Measurements from ENCODE around the gene AK4.
"Not testable (repeated sequence)": the region's sequence is repeated elsewhere in the genome, so short reads cannot be mapped to it uniquely, and the experiment has no call there.

The AK4 gene

GRCh38 chr1:65148178-65148547 lies at the start of gene AK4:
TSS of gene AK4 (plus strand) at chr1:65148203. CDS start at chr1:65148408, 205 bp downstream.
- not testable (repeated sequence) for DNase-seq

- no peak for DNase-seq
Observed at GRCh38 chr1:65103807-65104206, 44.2 kb upstream of the AK4 start.

GRCh38 chr1:65104854-65105534 lies 43.0 kb upstream of the AK4 start:
- no peak for DNase-seq

GRCh38 chr1:65105596-65105995 lies 42.4 kb upstream of the AK4 start:
- DNase-seq: no peak

GRCh38 chr1:65108025-65108642 lies 39.9 kb upstream of the AK4 start:
- DNase-seq: peak; percentile 23

GRCh38 chr1:65109487-65109886 lies 38.5 kb upstream of the AK4 start:
- no peak for DNase-seq

- no peak for DNase-seq
Observed at GRCh38 chr1:65112811-65113210, 35.2 kb upstream of the AK4 start.

GRCh38 chr1:65113298-65113697 lies 34.7 kb upstream of the AK4 start:
- DNase-seq: no peak

GRCh38 chr1:65114322-65114721 lies 33.7 kb upstream of the AK4 start:
- DNase-seq: no peak

- no peak for DNase-seq
Observed at GRCh38 chr1:65119951-65120350, 28.1 kb upstream of the AK4 start.

- not testable (repeated sequence) for DNase-seq
Observed at GRCh38 chr1:65129104-65129503, 18.9 kb upstream of the AK4 start.

- no peak for DNase-seq
Observed at GRCh38 chr1:65138524-65138923, 9.5 kb upstream of the AK4 start.

GRCh38 chr1:65139793-65140192 lies 8.2 kb upstream of the AK4 start:
- not testable (repeated sequence) for DNase-seq

GRCh38 chr1:65141394-65141793 lies 6.6 kb upstream of the AK4 start:
- peak; percentile 8 for DNase-seq

- no peak for DNase-seq
Observed at GRCh38 chr1:65141918-65142317, 6.1 kb upstream of the AK4 start.

GRCh38 chr1:65143112-65143658 lies 4.8 kb upstream of the AK4 start:
- not testable (repeated sequence) for DNase-seq

GRCh38 chr1:65146908-65147423 lies 1.0 kb upstream of the AK4 start:
- no peak for DNase-seq

- peak; percentile 48 for DNase-seq
Observed at GRCh38 chr1:65147424-65148177, 402 bp upstream of the AK4 start.

GRCh38 chr1:65148548-65149350 lies 746 bp downstream of the AK4 start:
- peak; percentile 70 for DNase-seq

GRCh38 chr1:65149351-65150107 lies 1.5 kb downstream of the AK4 start:
- DNase-seq: no peak

- no peak for DNase-seq
Observed at GRCh38 chr1:65150108-65150463, 2.1 kb downstream of the AK4 start.
